HepG2 (cell line): ENCODE data around the gene PPOX. TPM values are rescaled to one million over a fixed set of nuclear protein-coding genes. Genes with fewer than 3 reads are reported as not detected.

Experiments used
- AHR ChIP-seq: IDR thresholded peaks from 2 replicates; pipeline ENCODE4 v1.6.1; 2018; ENCODE audit warnings: missing genetic modification reagents, missing compliant biosample characterization
- ATF1 ChIP-seq: IDR thresholded peaks from 2 replicates; pipeline ENCODE4 v1.6.1; 2016; ENCODE audit warnings: mild to moderate bottlenecking, control low read depth
- ETV5 ChIP-seq: IDR thresholded peaks from 2 replicates; pipeline ENCODE4 v1.6.1; 2018; ENCODE audit warnings: missing biosample characterization, missing genetic modification reagents, inconsistent platforms, borderline replicate concordance
- HMGXB4 ChIP-seq, 2 experiments: sonication (generic) in 1 of 2; formaldehyde crosslinking in 1 of 2; IDR thresholded peaks; 2 replicates each; pipeline versions ENCODE4 v1.4.0 to v1.6.1; 2018 to 2020; ENCODE audit warnings: missing genetic modification reagents in 2 of 2, borderline replicate concordance in 1 of 2, low read depth in 1 of 2, mild to moderate bottlenecking in 1 of 2, missing biosample characterization in 1 of 2
- JUND ChIP-seq: sonication (generic); formaldehyde crosslinking; IDR thresholded peaks from 2 replicates; pipeline ENCODE4 v1.8.0; 2022; ENCODE audit warnings: mild to moderate bottlenecking, missing genetic modification reagents
- KAT7 ChIP-seq: IDR thresholded peaks from 2 replicates; pipeline ENCODE4 v1.6.1; 2018; ENCODE audit warnings: borderline replicate concordance, missing compliant biosample characterization
- MLXIP ChIP-seq: sonication (generic); formaldehyde crosslinking; IDR thresholded peaks from 2 replicates; pipeline ENCODE4 v1.9.0; 2021; ENCODE audit warnings: missing genetic modification reagents, borderline replicate concordance
- MYC ChIP-seq: sonication (generic); formaldehyde crosslinking; IDR thresholded peaks from 2 replicates; pipeline ENCODE4 v1.9.0; 2021; ENCODE audit warnings: missing genetic modification reagents, borderline replicate concordance
- PAF1 ChIP-seq: IDR thresholded peaks from 2 replicates; pipeline ENCODE4 v1.6.1; 2016; ENCODE audit warnings: missing genetic modification reagents, missing compliant biosample characterization
- PHF8 ChIP-seq: sonication (generic); formaldehyde crosslinking; IDR thresholded peaks from 2 replicates; pipeline ENCODE4 v1.5.0; 2020; ENCODE audit warnings: missing genetic modification reagents
- RARA ChIP-seq: IDR thresholded peaks from 2 replicates; pipeline ENCODE4 v1.6.1; 2016; ENCODE audit warnings: missing genetic modification reagents, missing compliant biosample characterization
- TBP ChIP-seq: sonication (generic); formaldehyde crosslinking; IDR thresholded peaks from 2 replicates; pipeline ENCODE4 v1.5.0; 2020; ENCODE audit warnings: missing genetic modification reagents
- ZBTB43 ChIP-seq: sonication (generic); formaldehyde crosslinking; conservative IDR thresholded peaks from 2 replicates; pipeline ENCODE4 v1.4.0; 2020; ENCODE audit warnings: missing genetic modification reagents
- ZHX1 ChIP-seq: sonication (generic); formaldehyde crosslinking; IDR thresholded peaks from 2 replicates; pipeline ENCODE4 v1.8.1; 2022; ENCODE audit warnings: low read depth, mild to moderate bottlenecking, missing genetic modification reagents
- ZMYM4 ChIP-seq: sonication (generic); formaldehyde crosslinking; IDR thresholded peaks from 2 replicates; pipeline ENCODE4 v1.8.1; 2023; ENCODE audit warnings: mild to moderate bottlenecking, missing genetic modification reagents
- ZNF256 ChIP-seq: sonication (generic); formaldehyde crosslinking; conservative IDR thresholded peaks from 2 replicates; pipeline ENCODE4 v1.4.0; 2020; ENCODE audit warnings: missing genetic modification reagents
- ZNF333 ChIP-seq: sonication (generic); formaldehyde crosslinking; IDR thresholded peaks from 2 replicates; pipeline ENCODE4 v1.4.0; 2020; ENCODE audit warnings: mild to moderate bottlenecking, missing genetic modification reagents, borderline replicate concordance
- ZNF550 ChIP-seq: sonication (generic); formaldehyde crosslinking; IDR thresholded peaks from 2 replicates; pipeline ENCODE4 v1.4.0; 2020; ENCODE audit warnings: mild to moderate bottlenecking, missing genetic modification reagents, borderline replicate concordance
- ZNF839 ChIP-seq: sonication (generic); formaldehyde crosslinking; IDR thresholded peaks from 2 replicates; pipeline ENCODE4 v1.4.0; 2020; ENCODE audit warnings: missing genetic modification reagents, mild to moderate bottlenecking, borderline replicate concordance
- polyA plus RNA-seq, 8 experiments: library from polyadenylated mRNA; depleted of rRNA in 3 of 8; stranded (reverse) in 7 of 8; unstranded in 1 of 8; fragments of >200 nt; fragmentation: Illumina TruSeq in 4 of 8; extraction: Trizol in 4 of 8; gene quantifications; 2 replicates each; pipeline versions ENCODE4 v1.2.1 to v1.2.3, GENCODE V29; 2011 to 2016; ENCODE audit warnings: low read depth in 4 of 8, missing spikeins in 1 of 8, mixed read lengths in 1 of 8; ENCODE audit not compliant: insufficient read depth in 1 of 8
- total RNA-seq, 5 experiments: library from RNA; depleted of rRNA; stranded (reverse); fragments of >200 nt; fragmentation: Illumina TruSeq; extraction: Trizol; gene quantifications; 2 replicates each; pipeline ENCODE4 v1.2.3, GENCODE V29; 2016; ENCODE audit warnings: low read depth in 1 of 5

The PPOX gene
- total and polyA plus RNA-seq, 2 of the 13 experiments (the other 11 are each of a cell fraction or from before 2014, with no cell fraction given), result 15.5 to 27.7 TPM

- TF ChIP-seq ETV5, result peak; percentile 86
- TF ChIP-seq ZNF333, result no peak
- TF ChIP-seq ZNF550 (CRISPR knock-in tag), result no peak
- TF ChIP-seq KAT7 (CRISPR knock-in tag), result no peak
- peak; percentile 64 to 66 for TF ChIP-seq HMGXB4 (CRISPR knock-in tag; IDR thresholded peaks at IDR 0.05; ENCODE audit: borderline replicate concordance in 1 of 2, low read depth in 1 of 2)
- TF ChIP-seq ATF1 (CRISPR knock-in tag), result peak; percentile 87
- no peak for TF ChIP-seq ZBTB43 (CRISPR knock-in tag)
- no peak for TF ChIP-seq TBP (CRISPR knock-in tag)
- no peak for TF ChIP-seq MLXIP (CRISPR knock-in tag)
- TF ChIP-seq PHF8, result peak; percentile 90
- TF ChIP-seq AHR (CRISPR knock-in tag), result no peak; the same call in 1 of the 2 replicates
- peak; percentile 87; the same call in 1 of the 2 replicates for TF ChIP-seq MYC
- no peak for TF ChIP-seq RARA (CRISPR knock-in tag)
- 0 out of 2 replicates have a peak, but pooled peaks have one; percentile 73 for TF ChIP-seq ZNF256 (CRISPR knock-in tag)
- TF ChIP-seq PAF1, result no peak
- no peak; the same call in 1 of the 2 replicates for TF ChIP-seq ZNF839
- TF ChIP-seq JUND, result no peak
- TF ChIP-seq ZHX1, result peak; percentile 68; the same call in 1 of the 2 replicates
- peak; percentile 67; the same call in 1 of the 2 replicates for TF ChIP-seq ZMYM4 (CRISPR knock-in tag)
Measured at GRCh38 chr1:161117759-161118581, 48.3 kb upstream of the PPOX start, which contains the start of the genes NIT1 and PFDN2 (continued).
